Amniotic stem cell (primary cell): ENCODE measurements around the gene PCDH17.

Experiments
- DNase-seq: peaks from one replicate; lab custom pipeline; 2025; lab: John Stamatoyannopoulos, UW

The PCDH17 gene

GRCh38 chr13:57636816-57637215 is 5.3 kb downstream of the PCDH17 start:
- no peak for DNase-seq

- no peak for DNase-seq
These were observed 6.0 kb downstream of the PCDH17 start for GRCh38 chr13:57637515-57637914.

DNA sequence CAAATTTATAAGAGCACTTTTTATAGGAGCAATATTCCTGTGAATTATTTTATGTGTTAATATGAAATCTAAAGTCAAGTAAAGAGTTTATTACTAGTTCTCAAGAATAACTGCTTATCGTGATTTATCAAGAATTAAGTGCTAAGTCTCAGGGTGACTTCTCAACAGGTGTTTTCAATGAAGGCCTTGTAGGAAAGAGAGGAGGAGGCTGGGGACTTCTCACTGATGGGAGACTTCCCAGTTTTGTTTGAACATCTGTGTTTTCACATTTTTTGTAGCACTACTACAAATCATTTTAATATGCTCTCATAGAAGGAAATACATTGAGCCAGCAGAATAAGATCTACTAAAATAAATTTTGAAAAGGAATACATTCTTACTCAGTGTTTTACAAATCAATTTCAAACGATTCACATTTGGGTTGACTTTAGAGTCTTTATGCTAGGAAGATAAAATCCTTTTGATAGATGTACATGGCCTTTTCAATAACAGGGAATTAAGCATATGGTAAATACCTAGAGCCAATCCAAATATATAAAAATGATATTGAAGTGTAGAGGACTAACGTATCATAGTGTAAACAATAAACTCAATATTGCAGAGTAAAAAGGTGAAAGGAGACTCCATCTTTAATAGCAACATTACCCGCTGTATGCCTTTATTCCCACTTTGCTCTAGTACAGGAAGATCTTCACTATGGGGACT is 6.8 kb downstream of the PCDH17 start:
- DNase-seq: no peak

DNA sequence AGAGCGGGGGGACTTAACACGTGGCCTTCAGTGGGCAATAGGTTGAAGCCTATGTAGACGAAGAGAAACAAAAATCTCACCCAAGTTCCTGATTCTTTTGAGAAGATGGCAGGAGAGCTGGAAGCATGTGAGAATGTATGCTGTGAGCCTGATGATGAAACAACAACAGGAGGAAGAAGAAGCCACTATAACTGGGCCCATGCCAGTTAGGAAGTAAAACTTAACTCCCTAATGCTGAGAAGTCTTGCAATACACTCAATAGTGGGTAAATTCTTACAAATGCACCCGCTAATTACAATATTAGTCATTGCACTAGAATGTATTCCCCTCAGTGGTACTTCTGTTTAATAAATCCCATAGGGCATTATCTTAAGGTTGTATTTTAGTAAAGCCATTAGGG is 9.1 kb downstream of the PCDH17 start:
- no peak for DNase-seq

DNA sequence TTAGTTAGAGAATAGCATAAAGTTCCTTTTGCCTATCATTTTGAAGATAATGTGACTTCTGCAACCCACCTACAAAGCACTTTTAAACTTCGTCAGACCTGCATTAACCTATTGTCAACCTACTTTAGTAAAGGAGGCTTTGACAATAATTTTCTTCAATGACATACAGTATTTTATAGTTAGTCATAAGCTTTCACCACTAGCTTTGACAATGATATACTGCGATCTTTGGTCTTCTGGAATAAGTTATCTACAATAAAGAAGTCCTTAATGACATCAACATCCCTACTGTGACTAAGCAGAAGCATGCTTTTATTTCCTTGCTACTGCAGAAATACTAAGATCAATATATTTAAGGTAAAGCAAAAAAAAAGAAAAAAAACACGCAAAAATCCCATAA is 9.5 kb downstream of the PCDH17 start:
- no peak for DNase-seq

DNA sequence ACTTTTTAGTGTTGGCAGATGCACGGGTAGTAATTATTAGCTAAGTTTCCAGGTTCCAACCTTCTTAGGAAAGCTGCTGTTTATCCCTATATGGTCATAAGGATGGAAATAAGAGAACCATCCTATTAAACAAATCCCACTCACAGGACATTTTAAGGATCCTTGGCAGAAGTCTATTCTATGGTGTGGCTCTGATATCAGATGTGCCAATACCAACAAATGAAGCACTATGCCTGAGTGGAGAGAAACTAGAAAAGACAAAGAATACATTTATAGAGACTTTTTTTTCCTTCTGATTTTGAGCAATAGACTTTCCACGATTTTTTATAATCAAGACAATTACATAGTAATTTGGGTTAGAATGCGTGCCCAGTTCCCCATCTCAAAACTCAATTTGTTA is 12.6 kb downstream of the PCDH17 start:
- DNase-seq: no peak

DNA sequence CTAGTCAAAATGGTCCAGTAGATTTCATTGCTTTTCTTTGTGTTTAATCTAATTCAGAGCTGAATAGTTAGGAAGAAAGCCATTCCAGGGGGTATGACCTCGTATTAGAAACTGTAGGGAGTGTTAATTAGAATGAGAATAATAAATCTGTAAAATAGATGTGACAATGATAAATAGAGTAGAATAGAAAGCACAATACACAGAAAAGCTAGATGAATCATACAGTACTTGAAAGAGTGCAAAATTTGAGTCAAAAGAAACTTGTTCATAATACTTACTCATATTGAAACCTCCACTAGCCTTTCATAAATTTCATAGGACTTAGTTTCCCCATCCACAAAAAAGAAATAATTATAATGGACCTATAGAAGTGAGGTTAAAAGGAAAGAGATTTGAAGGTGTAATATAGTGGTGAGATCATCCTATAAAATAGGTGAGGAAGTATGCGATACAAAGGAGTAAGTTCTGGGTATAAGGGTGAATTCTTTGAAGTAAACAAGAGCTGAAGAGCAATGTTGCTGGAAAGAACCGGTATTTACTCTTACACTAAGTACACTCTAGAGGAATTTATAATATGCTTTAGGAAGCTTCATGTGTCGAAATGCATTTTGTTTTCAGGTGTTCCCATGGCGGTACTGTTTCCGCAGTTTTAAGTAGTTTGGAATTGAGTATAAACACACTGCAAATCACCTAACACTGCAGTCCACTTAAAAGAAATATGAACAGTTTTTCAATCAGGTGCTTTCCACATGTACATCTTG is 21.9 kb downstream of the PCDH17 start:
- no peak for DNase-seq

DNA sequence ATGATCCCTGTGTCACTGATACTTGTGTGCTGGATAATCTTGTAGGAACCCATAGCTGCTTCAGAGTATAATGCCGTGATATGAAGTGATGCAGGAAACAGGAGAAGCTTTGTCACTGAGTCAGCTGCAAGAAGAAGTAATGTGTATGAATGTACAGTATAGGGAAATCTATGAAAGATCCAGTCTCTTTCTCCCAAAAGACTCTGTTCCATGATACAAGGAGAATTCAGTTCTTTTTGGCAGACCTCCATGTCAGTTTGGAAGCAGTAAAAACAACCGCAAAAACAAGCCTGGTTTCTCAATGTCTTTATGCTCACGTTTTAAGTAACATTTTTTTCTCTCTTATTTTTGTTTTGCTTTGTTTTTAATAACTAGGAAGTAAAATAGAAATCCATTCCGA is 33.9 kb downstream of the PCDH17 start:
- no peak for DNase-seq

DNA sequence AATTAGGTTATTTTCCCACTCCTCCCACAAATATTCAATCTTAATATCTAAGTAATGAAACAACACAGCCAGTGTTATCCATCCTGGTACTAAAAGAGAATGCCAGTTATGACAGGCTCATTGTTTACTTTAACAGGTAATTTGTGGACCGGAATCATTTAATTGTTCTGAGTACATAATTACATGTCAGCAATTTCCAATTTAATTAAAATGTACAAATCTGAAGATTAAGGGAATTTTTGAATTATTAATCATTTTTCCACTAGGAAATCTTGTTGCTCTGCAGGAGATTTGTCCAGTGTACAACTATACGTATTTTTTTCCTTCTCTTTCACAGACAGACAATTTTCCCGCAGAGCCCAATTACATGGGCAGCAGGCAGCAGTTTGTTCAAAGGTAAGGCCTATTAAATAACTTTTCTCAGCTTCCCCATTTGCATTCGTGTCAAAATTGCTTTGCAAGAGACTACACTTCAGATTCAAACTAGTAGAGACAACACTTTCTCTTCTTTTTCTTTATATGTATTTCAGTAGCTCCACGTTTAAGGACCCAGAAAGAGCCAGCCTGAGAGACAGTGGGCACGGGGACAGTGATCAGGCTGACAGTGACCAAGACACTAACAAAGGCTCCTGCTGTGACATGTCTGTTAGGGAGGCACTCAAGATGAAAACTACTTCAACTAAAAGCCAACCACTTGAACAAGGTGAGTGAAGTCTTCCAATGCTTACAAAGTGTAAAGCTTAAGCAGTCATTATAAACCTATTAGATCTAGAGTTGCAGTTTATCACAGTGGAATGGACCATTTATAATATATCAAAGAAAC is 34.8 kb downstream of the PCDH17 start:
- DNase-seq: no peak

DNA sequence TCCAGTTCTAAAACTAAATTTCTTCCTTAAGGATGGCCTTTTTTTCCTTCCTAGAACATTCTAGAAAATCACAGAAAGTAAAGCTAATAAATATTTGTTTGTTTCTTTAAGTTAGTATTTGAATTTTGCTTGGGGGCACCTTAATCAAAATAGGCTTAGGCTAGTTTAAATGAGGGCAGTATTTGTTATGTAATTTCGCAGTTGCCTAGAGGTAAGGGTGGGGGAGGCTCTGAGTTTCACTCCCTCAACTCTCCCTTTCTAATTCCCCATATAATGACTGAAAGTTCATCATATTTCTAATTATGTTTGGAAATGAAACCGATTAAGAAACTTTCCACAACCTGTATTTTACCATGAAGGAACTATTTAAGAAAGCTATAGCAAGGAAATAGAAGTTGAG is 40.6 kb downstream of the PCDH17 start:
- no peak for DNase-seq

DNA sequence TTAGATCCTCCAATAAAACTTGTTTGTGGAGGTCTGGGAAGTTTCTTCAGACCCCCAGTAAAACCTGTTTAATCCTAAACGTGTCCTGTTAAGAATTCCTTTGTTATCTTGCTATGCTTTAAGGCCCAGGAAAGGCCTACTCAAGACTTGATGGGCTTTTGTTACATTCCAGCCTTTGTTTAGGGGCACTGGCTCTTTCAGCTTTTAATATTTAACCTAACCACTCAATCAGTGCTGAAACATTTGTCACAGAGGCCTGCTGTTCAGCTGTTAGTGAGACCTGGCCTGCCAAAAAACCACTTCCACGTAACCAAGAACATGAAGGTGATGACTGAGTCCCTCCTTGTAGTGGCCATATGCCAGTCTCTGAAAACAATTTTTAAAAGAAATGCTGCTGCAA is 41.7 kb downstream of the PCDH17 start:
- DNase-seq: no peak

DNA sequence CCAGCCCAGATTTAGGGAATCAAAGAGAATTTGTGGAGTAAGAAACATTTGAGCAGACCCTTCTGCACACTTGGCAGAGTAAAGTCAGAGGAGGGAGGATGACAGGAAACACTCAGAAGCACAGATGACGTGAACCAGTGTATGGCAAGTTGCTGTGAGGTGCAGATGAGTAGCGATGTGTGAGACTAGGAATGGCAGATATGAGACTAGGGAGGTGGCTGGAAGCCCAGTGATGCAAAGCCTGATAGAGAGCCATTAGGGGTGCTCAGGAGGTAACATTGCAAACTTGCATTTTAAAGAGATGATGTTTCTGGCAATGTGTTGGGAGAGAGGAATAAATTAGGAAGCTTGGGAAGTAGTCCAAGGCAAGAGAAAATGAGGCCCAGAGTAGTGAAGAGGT is 44.0 kb downstream of the PCDH17 start:
- no peak for DNase-seq

GRCh38 chr13:57680609-57681008 is 49.1 kb downstream of the PCDH17 start:
- DNase-seq: no peak

- no peak for DNase-seq
These were observed 50.7 kb downstream of the PCDH17 start for GRCh38 chr13:57682128-57682716.

DNA sequence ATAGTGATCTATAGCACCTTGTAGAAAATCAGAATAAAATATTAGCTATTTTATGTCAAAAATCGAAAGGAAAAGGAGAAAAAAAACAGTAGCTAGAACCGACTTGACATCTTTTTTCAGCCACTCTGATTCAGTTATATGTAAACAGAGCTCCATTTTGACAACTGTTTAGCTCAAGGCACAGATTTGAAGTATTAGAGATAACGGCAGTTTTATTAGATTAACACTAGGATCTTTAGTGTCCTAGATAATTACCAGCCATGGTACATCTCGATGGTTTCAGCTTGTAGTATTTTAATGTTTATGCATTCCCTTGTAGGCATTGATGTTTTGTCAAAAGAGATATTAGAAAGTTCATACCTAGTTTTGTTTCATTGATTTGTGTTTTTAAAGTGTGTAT is 67.3 kb downstream of the PCDH17 start:
- no peak for DNase-seq

GRCh38 chr13:57704031-57704430 is 72.5 kb downstream of the PCDH17 start:
- no peak for DNase-seq

DNA sequence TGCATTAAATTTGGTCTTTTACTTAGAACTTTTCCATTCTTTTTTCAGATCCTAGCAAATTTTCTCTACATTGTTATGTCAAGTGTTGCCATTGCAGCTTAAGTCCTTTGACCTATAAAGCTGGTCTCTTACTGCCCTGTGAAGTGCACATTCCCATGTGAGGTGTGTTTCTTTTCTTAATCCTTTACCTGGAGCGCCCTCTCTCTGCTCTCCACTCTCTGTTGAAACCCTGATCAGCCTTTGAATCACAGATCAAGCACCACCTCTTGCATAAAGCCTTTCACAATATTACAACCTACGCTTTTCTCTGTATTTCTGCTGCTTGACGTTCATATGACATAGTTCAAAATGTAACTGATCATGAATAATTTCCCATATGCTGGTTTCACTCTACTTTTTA is 84.8 kb downstream of the PCDH17 start:
- DNase-seq: no peak

DNA sequence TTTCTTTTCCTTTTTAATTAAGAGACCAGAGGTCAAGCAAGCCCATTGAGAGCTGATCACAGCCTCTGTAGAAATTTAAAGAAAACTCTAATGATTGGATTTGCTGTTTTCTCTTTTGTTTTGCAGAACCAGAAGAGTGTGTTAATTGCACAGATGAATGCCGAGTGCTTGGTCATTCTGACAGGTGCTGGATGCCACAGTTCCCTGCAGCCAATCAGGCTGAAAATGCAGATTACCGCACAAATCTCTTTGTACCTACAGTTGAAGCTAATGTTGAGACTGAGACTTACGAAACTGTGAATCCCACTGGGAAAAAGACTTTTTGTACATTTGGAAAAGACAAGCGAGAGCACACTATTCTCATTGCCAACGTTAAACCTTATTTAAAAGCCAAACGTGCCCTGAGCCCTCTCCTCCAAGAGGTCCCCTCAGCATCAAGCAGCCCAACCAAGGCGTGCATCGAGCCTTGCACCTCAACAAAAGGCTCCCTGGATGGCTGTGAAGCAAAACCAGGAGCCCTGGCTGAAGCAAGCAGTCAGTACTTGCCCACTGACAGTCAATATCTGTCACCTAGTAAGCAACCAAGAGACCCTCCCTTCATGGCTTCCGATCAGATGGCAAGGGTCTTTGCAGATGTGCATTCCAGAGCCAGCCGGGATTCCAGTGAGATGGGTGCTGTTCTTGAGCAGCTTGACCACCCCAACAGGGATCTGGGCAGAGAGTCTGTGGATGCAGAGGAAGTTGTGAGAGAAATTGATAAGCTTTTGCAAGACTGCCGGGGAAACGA is 93.1 kb downstream of the PCDH17 start:
- no peak for DNase-seq

DNA sequence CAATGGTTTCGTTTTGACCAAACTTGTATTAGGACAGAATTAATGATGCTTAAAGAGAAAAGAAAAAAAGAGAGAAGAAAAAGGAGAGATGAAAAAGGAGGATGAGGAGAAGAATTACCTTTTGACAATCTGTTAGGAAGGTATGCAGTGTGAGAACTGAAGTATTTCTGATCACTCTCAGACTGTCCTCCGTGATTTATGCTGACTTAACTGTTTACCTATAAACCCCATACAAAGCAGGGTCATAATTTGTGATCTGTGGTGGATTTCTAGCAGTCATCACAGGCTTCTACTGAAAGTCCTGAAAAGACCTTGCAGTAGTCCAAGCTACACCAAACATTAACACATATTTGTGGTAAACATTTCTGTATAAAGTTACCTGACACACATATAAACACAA is 93.9 kb downstream of the PCDH17 start:
- no peak for DNase-seq

DNA sequence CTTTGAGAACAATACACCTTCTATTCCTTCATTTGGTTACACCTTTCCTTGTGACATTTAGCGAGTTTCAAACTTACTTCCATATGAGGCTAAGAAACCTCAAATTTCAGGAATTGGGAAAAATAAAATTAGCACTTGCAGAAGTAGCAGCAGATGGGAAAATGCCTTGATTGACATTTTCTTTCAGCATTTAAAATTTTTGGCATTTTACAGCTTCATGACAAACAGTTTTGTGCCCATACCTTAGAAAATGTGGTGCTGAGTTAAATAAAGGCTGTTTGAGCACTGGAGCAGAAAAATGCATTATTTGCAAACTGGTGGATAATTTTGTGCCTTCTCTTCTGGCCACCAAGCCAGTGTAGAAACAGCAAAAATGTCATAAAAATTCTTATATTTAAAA is 95.4 kb downstream of the PCDH17 start:
- no peak for DNase-seq

DNA sequence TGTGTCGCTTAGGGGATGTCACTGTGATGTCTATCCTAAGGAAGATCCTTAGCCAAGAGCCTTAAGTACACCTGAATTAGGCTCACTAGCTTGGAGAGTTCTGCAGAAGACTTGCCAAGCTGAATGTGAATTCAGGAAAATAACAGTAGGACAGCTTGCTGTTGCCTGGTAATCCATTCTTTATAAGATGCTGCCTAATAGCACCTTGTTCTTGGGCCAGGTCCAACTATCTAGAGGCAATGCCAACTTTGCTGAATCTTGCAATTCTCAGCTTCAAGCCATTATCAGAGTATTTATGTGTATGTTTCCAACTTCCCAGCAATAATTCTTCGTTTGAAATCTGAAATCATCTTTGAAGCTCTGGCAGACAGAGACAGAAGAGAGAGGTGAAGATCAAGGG is 102.8 kb downstream of the PCDH17 start:
- DNase-seq: no peak

DNA sequence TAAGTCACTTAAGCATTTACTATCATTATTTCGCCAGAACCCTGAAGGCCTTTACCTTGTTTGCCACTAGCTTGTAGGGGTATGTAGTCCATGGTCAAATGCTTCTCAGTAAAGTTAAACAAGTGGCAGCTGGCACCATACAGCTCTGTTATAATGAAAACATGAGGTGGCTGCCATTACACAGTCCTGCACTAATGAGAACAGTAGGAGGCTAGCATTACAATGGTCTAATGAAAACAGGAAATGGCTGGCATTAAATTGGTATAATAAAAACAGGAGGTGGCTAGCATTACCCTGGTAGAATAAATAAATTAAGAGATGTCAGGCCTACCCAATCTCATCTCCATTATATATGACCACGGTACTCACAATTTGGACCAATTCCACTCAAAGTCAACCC is 107.5 kb downstream of the PCDH17 start:
- DNase-seq: no peak
